ENCODE results near the gene EAF1.

Gene EAF1

GRCh38 chr3:15479400-15480224 lies 52.2 kb downstream of the EAF1 start:
- TF ChIP-seq POLR2AphosphoS5 (IDR thresholded peaks at IDR 0.05; ENCODE audit: low read depth, low read length): no peak
- TF ChIP-seq TAF1 (IDR thresholded peaks at IDR 0.05; ENCODE audit: borderline replicate concordance, insufficient read depth, low read length): no peak
- no peak for TF ChIP-seq SIN3A (IDR thresholded peaks at IDR 0.05; ENCODE audit: borderline replicate concordance, insufficient read depth, low read length)
- no peak for TF ChIP-seq REST (IDR thresholded peaks at IDR 0.05; ENCODE audit: insufficient read depth in 1 of 2, low read depth in 2 of 2, low read length in 2 of 2)
- no peak for TF ChIP-seq FOXP2 (optimal IDR thresholded peaks at IDR 0.05; ENCODE audit: borderline replicate concordance, extremely low read depth, extremely low read length, insufficient read depth)

GRCh38 chr3:15486020-15486419 lies 58.6 kb downstream of the EAF1 start:
- no peak for TF ChIP-seq FOXP2 (optimal IDR thresholded peaks at IDR 0.05; ENCODE audit: borderline replicate concordance, extremely low read depth, extremely low read length, insufficient read depth)
- TF ChIP-seq POLR2AphosphoS5 (IDR thresholded peaks at IDR 0.05; ENCODE audit: low read depth, low read length): no peak
- no peak for TF ChIP-seq REST (IDR thresholded peaks at IDR 0.05; ENCODE audit: insufficient read depth in 1 of 2, low read depth in 2 of 2, low read length in 2 of 2)
- TF ChIP-seq TAF1 (IDR thresholded peaks at IDR 0.05; ENCODE audit: borderline replicate concordance, insufficient read depth, low read length): no peak
- TF ChIP-seq SIN3A (IDR thresholded peaks at IDR 0.05; ENCODE audit: borderline replicate concordance, insufficient read depth, low read length): no peak

GRCh38 chr3:15486979-15487378 lies 59.6 kb downstream of the EAF1 start:
- TF ChIP-seq FOXP2 (optimal IDR thresholded peaks at IDR 0.05; ENCODE audit: borderline replicate concordance, extremely low read depth, extremely low read length, insufficient read depth) (no peak), TAF1 (IDR thresholded peaks at IDR 0.05; ENCODE audit: borderline replicate concordance, insufficient read depth, low read length) (no peak), REST (IDR thresholded peaks at IDR 0.05; ENCODE audit: insufficient read depth in 1 of 2, low read depth in 2 of 2, low read length in 2 of 2) (no peak), SIN3A (IDR thresholded peaks at IDR 0.05; ENCODE audit: borderline replicate concordance, insufficient read depth, low read length) (no peak), POLR2AphosphoS5 (IDR thresholded peaks at IDR 0.05; ENCODE audit: low read depth, low read length) (no peak)

GRCh38 chr3:15488002-15488401 lies 60.6 kb downstream of the EAF1 start:
- TF ChIP-seq SIN3A (IDR thresholded peaks at IDR 0.05; ENCODE audit: borderline replicate concordance, insufficient read depth, low read length) (no peak), REST (IDR thresholded peaks at IDR 0.05; ENCODE audit: insufficient read depth in 1 of 2, low read depth in 2 of 2, low read length in 2 of 2) (no peak), POLR2AphosphoS5 (IDR thresholded peaks at IDR 0.05; ENCODE audit: low read depth, low read length) (no peak), TAF1 (IDR thresholded peaks at IDR 0.05; ENCODE audit: borderline replicate concordance, insufficient read depth, low read length) (no peak), FOXP2 (optimal IDR thresholded peaks at IDR 0.05; ENCODE audit: borderline replicate concordance, extremely low read depth, extremely low read length, insufficient read depth) (no peak)
